Measurements from ENCODE around the gene PAFAH2.

Gene PAFAH2

DNA sequence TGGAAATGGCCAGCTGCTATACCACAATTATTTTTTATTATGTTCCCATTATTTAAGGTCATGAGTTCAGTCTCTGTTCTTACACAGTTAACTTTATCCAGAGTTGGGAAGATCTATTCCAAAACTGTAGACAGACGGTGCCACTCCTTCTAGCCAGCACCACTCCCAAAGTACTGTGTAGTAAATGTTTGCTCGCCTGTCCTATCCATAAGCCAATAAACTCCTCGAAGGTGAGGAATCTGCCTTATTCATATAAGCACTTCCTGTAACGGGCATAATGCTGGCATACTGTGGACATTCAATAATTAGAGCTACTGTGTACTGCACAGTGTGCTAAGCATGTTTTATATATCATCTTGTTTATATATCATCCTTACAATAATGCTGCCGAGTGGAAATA is 65.5 kb downstream of the PAFAH2 start:
- no peak for DNase-seq (ENCODE audit: low read depth)

DNA sequence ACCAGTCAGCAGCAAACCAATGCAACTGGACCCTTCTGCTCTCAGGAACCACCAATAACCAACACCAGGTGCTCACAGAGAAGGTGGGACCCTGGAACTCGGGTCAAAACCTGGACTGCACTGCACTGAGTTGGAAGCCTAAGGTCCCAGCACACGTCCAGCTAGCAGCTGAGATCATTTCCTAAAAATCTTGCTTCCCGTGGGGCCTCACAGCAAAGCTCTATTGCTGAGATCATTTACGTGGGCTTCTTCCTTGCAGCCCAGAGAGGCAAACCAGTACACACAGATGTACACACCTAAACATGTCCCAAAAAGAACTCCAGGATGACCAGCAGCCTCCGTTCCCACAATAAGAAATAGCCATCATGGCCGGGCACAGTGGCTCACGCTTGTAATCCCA is 68.8 kb downstream of the PAFAH2 start:
- no peak for DNase-seq (ENCODE audit: low read depth)

DNA sequence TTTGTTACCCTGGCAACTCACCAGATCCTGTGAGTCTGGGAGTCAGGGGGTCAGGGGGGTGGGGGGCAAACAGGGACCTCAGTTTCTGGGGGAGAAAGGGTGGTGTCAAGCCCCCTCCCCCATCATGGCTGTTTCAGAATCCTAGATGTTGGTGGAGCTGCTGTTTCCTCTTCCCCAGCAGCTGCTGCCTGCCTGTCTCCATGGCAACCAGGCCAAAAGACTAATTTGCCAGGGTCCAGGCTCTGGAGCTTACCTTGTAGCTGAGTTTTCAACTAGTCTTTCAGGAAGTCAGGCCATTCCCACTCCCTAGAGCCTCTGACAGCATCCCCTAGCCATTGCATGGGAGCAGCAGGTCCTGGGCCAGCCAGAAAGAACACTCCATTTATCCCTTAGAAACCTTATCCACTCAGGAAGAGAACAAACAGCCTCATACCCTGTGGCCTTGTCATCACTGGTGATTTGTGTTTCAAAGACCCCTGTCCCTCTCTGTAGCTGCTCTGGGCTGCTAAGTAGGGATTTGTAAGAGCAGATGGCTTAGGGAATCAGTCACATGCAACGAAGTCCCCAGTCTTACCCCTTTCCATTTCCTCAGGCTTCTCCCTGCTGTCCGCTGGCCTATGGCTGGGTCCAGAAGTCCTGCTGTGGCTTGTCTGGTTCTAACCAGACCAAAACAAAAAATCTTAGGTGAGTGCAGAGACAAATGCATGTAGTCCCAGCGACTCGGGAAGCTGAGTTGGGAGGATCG is 70.2 kb downstream of the PAFAH2 start:
- DNase-seq (ENCODE audit: low read depth), result no peak

DNA sequence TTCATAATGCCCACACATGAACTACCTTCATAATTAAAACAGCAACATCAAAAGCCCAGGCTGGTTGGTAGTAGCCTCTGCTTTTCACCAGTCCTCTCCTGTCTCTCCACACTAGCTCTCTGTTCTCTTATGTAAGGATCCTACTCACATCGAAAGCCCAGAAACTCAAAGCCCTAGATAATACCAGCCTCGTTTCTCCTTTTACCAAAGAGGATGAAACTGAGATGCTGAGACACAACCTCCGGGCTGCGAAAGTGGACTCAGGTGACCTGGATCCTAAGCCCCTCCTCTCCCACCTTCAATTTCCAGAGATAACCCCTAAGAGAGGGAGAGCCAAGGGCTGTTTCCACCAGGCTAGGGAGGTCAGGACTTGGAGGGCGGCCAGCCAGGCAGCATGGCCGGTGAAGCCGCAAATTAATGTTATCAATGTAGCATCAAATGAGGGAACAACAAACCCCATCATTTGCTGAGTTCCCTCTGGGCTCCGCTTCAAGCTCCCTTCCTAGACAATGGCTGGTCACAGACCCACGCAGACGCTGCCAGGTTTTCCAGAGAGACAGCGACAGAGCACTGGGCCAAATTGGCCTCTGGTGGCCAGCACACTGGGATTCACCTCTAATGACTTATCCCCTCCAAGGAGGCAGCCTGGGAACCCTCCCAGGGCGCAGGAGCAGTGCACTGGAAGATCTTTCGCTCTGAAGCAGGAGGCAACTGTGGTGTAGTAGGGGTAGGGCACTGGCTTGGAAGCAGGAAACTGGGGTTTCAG is 70.9 kb downstream of the PAFAH2 start:
- no peak for DNase-seq (ENCODE audit: low read depth)

DNA sequence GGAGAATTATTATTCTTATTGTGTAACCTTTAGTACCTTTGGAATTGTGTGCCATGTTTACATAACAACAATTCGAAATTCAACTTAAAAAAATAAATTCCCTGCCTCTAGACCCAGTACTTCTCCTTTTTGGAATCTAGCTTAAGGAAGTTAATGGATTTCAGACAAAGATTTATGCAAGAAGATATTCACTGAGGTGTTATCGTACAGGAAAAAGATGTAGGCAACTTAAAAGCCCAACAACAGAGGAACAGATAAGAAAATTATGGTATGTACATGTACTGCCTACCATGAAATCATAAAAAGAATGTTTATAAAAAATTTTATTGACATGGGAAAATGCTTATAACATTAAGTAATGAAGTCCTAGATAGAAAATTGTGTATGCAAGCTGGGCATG is 73.4 kb downstream of the PAFAH2 start:
- no peak for DNase-seq (ENCODE audit: low read depth)

DNA sequence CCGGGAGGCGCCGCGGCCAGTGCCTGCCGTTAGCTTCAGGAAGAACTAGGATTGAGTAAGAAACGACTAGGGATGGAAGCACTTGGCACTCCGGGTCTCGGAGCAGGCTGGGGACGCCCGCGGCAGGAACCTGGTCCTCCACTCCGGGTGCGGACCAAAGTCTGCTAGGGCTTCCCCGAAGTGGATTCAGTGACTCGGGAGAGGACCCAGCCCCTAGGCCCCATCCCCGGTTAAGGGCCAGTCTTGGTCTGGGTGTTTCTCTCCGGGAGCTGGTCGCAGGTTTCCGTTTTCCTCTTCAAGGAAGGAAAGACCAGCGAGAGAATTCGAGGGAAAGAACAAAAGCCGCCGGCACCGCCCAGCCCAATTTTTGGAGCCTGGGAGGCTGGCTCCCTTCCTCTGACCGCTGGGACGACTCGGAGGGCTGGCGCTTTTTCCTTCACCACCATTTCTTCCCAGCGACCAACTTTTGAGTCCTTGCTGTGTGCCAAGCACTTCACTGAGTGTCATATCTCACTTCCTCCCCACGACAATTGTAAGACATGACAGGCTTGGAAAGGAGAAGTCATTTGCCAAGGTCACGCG is 74.8 kb downstream of the PAFAH2 start:
- no peak for DNase-seq (ENCODE audit: low read depth)

DNA sequence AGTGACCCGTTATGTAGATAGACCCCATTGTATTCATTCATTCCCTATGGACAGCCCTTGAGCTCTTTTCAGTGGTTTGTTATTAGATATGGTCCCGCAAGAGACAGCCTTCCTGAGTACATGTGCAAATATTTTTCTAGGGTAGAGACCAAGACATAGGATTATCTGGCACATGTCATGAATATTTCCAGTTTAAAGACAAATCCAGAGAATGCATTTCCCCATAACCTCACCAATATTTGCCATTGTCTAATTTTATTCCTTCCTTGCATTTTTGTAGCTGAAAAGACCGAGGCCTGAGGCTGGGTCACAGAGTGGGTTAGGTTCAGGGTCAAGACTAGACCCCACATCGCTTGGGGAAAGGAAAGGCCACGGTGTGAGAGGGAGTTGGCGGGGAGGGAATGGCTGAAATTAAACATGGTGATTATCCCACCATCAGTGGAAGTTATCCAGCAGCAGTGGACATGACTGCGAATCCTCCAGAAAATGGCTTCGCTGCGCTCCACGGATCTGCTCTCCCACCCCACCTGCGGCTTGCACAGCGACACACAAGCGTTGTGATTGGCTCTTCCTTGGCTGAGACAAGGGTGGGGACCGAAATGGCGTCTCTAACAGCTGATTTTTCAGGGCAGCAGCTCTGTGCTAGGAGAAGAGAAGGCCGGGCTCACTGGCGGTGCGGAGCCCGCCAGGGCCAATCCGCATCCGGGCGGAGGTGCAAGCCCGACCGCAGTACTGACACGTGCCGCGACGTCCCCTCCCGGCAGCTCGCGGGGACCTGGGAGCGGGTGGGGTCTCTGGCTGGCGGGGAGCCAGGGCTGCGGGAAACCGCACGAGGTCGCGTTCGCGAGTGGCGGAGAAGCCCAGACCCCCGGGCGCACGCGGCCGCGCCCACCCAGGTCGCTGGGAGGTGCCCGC is 75.5 kb downstream of the PAFAH2 start:
- no peak for DNase-seq (ENCODE audit: low read depth)

DNA sequence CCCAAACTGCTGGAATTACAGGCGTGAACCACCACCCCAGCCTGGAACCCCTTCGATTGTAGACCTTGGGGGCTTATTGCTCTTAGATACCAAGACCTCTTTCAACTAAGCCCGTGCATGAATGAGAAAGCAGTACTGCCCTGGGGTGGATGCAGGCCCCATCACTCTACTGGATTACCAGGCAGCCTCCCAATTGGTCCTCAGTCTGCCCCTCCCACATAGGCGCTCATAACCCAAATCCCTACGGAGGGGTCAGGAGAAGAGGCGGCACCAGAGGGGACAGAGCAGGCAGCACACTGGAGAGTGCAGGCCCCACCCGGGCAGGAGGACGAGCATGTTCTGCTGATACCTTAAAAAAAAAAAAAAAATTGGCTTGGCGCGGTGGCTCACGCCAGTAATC is 79.2 kb downstream of the PAFAH2 start:
- no peak for DNase-seq (ENCODE audit: low read depth)

DNA sequence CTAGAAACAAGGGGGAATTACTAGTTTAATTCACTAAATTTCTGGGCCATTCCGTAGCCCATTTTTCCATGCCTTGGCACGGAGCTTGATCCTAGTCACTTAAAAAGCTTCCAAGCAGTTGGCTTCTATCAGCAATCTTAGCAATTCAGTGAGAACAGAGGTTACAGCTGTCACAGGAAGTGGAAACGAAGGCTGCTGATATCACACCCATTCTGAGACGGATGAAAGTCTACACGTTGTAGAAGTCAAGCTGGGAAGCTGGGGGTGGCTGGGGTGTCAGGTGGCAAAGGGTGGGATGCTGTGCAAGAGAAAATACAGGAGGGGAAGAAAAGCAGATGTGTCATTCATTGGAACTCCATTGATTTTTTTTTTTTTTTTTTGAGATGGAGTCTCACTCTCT is 79.9 kb downstream of the PAFAH2 start:
- DNase-seq (ENCODE audit: low read depth), result no peak

DNA sequence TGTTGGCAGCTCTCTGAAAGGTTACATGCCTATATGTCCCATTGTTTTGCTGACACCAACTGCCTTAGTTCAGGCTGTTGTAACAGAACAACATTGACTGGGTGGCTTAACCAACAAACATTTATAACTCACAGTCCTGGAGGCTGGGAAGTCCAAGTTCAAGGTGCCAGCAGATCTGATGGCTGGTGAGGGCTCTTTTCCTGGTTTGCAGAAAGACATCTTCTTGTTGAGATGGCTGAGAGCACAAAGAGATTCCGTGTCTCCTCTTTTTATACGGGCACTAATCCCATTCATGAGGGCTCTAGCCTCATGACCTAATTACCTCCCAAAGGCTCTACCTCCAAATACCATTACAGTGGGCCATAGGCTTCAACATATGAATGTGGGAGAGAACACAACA is 81.4 kb downstream of the PAFAH2 start:
- DNase-seq (ENCODE audit: low read depth), result no peak

DNA sequence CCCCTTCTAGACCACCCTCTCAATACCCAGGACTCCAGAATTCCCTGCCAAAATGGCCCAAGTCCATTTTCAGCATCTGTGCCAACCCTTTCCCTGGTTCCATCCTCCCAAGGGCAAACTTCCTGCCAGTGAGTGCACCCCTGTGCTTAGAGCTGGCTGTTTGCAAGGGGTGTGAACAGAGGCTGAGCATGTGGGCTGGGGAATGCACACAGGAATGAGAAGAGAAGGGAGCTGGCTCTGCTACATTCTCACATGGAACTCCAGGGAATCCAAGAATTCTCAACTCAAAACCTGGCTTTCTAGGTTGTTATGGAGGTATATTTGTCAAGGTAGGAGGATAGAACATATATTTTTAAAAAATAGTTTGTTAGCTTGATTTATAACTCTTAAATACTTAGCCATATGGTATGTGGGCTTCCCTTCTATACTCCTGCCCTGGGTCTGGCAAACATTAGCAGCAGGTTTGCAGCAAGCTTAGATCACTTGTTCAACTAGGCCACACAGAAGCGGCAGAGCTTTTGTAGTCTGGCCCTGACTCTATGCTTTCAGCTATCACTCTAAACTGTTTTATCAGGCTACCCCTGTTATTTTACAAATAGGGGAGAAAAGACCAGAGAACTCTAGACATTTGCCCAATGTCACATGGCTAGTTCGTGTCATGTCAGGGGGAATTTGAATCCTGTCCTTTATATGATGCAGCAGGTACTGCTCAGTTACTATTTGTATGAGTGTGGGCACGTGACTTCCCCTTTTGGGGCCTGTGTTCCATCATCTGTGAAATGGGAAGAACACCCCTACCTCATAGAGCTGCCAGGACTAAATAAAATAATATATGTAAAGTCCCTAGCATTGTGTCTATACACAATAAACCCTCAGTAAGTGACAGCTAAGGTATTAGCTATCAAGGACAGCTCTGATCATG is 83.5 kb downstream of the PAFAH2 start:
- no peak for DNase-seq (ENCODE audit: low read depth)

DNA sequence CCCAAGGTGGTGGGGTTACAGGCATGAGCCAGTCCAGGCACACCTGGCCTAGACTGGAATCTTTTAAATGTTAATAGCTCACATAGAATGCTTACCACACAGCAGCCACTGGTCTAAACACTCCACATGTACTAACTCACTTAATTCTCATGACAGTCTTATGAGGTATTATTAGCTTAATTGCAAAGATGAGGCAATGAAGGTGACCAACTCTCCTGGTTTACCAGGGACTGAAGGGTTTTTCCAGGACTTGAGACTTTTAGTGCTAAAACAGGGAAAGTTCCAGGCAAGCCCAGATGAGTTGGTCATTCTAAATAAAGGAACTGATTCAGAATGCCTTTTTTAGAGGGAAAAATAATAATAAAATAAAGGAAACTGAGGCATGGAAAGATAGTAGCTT is 84.7 kb downstream of the PAFAH2 start:
- no peak for DNase-seq (ENCODE audit: low read depth)

DNA sequence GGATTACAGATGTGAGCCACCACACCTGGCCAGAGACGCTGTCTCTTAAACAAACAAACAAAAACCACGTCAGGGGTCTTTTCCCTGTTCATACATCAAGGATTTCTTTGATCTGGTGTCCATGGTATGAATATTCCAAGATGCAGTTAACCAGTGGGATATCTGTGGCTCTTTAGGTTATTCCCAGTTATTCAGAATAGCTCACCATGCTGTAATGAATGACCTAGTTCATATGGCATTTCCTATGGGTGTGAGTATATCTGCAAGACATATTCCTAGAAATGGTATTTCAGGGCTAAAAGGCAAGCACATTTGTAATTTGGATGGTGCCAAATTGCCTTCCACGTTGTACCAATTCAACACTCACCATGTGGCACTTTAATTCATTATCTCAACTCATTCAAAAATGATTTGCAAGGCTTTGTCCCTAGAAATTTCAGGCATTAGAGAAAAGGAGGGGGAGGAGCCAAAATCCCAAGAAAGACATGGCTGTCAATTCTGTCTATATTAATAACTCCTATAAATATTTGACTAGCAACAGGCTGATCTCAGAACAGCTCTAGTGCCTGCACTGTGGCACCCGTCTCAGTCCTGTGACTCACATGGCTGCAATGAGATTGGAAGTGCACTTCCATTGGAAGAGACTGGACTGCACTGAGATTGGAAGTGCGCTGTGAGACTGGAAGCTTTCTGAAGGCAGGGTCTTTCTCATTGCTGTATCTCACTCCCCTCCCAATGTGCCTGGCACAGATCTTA is 85.6 kb downstream of the PAFAH2 start:
- DNase-seq (ENCODE audit: low read depth), result no peak

DNA sequence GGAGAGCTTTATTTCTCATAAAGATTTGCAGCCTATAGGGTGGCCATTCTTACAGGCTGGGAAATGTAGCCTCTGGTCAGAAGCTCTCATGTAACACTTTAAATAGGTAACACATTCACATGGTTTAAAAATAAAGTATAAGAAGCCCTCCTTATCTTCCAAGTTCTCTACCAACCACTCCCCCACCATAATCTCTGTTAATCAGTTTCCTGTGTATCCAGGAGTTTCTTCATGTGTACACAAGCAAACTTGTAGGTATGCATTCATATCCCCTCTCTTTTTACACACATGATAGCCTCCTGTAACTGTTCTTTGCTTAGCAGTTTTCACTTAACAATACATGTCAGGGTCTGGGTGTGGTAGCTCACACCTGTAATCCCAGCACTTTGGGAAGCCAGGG is 86.7 kb downstream of the PAFAH2 start:
- no peak for DNase-seq (ENCODE audit: low read depth)
